T-cell (primary cell): Measurements from ENCODE around the gene ARHGAP12. TPM values are rescaled to one million over a fixed set of nuclear protein-coding genes. Genes with fewer than 3 reads are reported as not detected.

Experiments used
- ATAC-seq, 4 experiments: fragments of 200-7000 bp in 3 of 4; fragments of 150-1000 bp in 1 of 4; cut with Tn5 transposase; replicated peaks in 1 of 4; 1 replicate in 3 of 4; 2 replicates in 1 of 4; pipeline ENCODE4 v1.10.0; 2021; ENCODE audit warnings: moderate library complexity in 3 of 4, mild to moderate bottlenecking in 2 of 4, moderate number of reproducible peaks in 1 of 4
- CTCF ChIA-PET, 2 donors: fragments of 300-600 bp; sonication (Branson Sonifier 250); formaldehyde crosslinking; loops; one replicate each; lab custom pipeline; 2022; ENCODE audit warnings: antibody characterized with exemption in 2 of 2; lab: Charles Lee
- POLR2A ChIA-PET, 2 donors: fragments of 300-600 bp; sonication (Branson Sonifier 250); formaldehyde crosslinking; loops; one replicate each; lab custom pipeline; 2022; ENCODE audit warnings: antibody characterized with exemption in 2 of 2; lab: Charles Lee
- DNase-seq, 35 experiments: peaks; one replicate each; pipeline versions ENCODE4 v3.0.0 to v3.0.0-alpha.2; 2013 to 2023
- H3K27ac ChIP-seq: one replicate; pipeline ENCODE4 v1.5.1; 2013; ENCODE audit warnings: low read length
- H3K27me3 ChIP-seq, 2 experiments: replicated peaks in 1 of 2; 1 replicate in 1 of 2; 2 replicates in 1 of 2; pipeline versions ENCODE4 v1.6.1 to v1.7.0; 2013; ENCODE audit warnings: low read length in 1 of 2, mixed read lengths in 1 of 2; ENCODE audit not compliant: control insufficient read depth in 2 of 2, insufficient read depth in 2 of 2; ENCODE audit errors: extremely low read depth in 1 of 2
- H3K36me3 ChIP-seq, 2 donors: 1 replicate in 1 of 2; 2 replicates in 1 of 2; pipeline versions ENCODE4 v1.6.1 to v1.7.0; 2013; ENCODE audit warnings: low read length in 1 of 2; ENCODE audit not compliant: control insufficient read depth in 2 of 2, insufficient read depth in 1 of 2; ENCODE audit errors: extremely low read depth in 1 of 2
- H3K4me1 ChIP-seq, 2 experiments: 1 replicate in 1 of 2; 2 replicates in 1 of 2; pipeline versions ENCODE4 v1.6.1 to v1.7.0; 2013; ENCODE audit warnings: low read length in 2 of 2, mixed read lengths in 1 of 2; ENCODE audit not compliant: insufficient read depth in 2 of 2, control insufficient read depth in 1 of 2; ENCODE audit errors: extremely low read depth in 1 of 2
- H3K4me3 ChIP-seq, 2 donors: 1 replicate in 1 of 2; 2 replicates in 1 of 2; pipeline versions ENCODE4 v1.5.1 to v1.7.0; 2013; ENCODE audit warnings: mild to moderate bottlenecking in 2 of 2, low read length in 1 of 2, moderate library complexity in 1 of 2; ENCODE audit not compliant: control insufficient read depth in 1 of 2; ENCODE audit errors: extremely low read depth in 1 of 2
- H3K9me3 ChIP-seq: 2 replicates; pipeline ENCODE4 v1.7.0; 2013
- H3K27ac Mint-ChIP-seq, 2 donors: one replicate each; pipeline ENCODE4 v1.8.0; 2020 to 2021; ENCODE audit warnings: mild to moderate bottlenecking in 2 of 2, mixed read lengths in 2 of 2
- H3K27me3 Mint-ChIP-seq, 2 donors: one replicate each; pipeline ENCODE4 v1.8.0; 2021 to 2022; ENCODE audit warnings: mixed read lengths in 2 of 2
- H3K36me3 Mint-ChIP-seq: one replicate; pipeline ENCODE4 v1.8.0; 2021; ENCODE audit warnings: mixed read lengths
- H3K4me1 Mint-ChIP-seq, 3 donors: one replicate each; pipeline ENCODE4 v1.8.0; 2020 to 2022; ENCODE audit warnings: mixed read lengths in 3 of 3, mild to moderate bottlenecking in 1 of 3
- H3K4me3 Mint-ChIP-seq, 3 donors: one replicate each; pipeline ENCODE4 v1.8.0; 2020 to 2022; ENCODE audit warnings: mild to moderate bottlenecking in 3 of 3, mixed read lengths in 3 of 3, moderate library complexity in 3 of 3
- H3K9me3 Mint-ChIP-seq, 3 donors: one replicate each; pipeline ENCODE4 v1.8.0; 2020 to 2022; ENCODE audit warnings: mixed read lengths in 3 of 3
- WGBS: methylation state at CpG from one replicate; pipeline ENCODE4 v1.1.5; 2013; ENCODE audit warnings: missing lambda C conversion rate; ENCODE audit not compliant: insufficient coverage; 5-methylcytosine and 5-hydroxymethylcytosine counted together
- total RNA-seq, 35 experiments: library from RNA in 6 of 35; stranded (reverse) in 6 of 35; fragments of 120-200 nt in 1 of 35; gene quantifications; one replicate each; pipeline versions ENCODE4 v1.2.1 to v1.2.4 and lab custom pipeline; 2013 to 2026

The ARHGAP12 gene
- total RNA-seq, 5 donors from 2014 or later (not counting 1 experiment from before 2014, with no cell fraction given): 19.1 to 24.6 (median 23.0) TPM

- WGBS: under 1% methylated on average over 52 of the region's 58 CpGs
- Mint-ChIP-seq H3K27me3 (no peaks in the 10 kb centered on the region), H3K36me3 (peaks cover 5% of the 10 kb centered on the region), H3K4me1 (peaks cover 54 to 57% (median 57%) of the 10 kb centered on the region in 3 donors), H3K4me3 (peak overlapping the region; percentile 90 to 94 (median 93)), H3K9me3 (no peaks in the 10 kb centered on the region), H3K27ac (peak overlapping the region; percentile 80 to 83)
- peak overlapping the region; percentile 68 to 96 for H3K4me3 ChIP-seq
- CTCF ChIA-PET: interaction anchor here (0.5 to 0.7 kb wide), 4 partner anchors 10 to 1326 kb away, joined by 3 read pairs; no protein-coding TSS in a partner anchor
- peak; percentile 53 to 66 (median 64) for ATAC-seq
- no peaks in the 10 kb centered on the region for H3K9me3 ChIP-seq
- DNase-seq: peak in 34 of 35 experiments; percentile 29 to 73 (median 48)
- POLR2A ChIA-PET: interaction anchor here in 1 of 2 donors (0.7 kb wide), 1 partner anchor 123 kb away, joined by 3 read pairs; no protein-coding TSS in a partner anchor
- H3K27me3 ChIP-seq: no peaks in the 10 kb centered on the region
- no peaks in the 10 kb centered on the region for H3K36me3 ChIP-seq
- H3K27ac ChIP-seq: peak overlapping the region; percentile 21
- H3K4me1 ChIP-seq: peaks cover 7 to 21% of the 10 kb centered on the region in 2 experiments
Observed at GRCh38 chr10:31927884-31928548, 615 bp downstream of the ARHGAP12 start.

- ChIA-PET POLR2A (interaction anchor here in 1 of 2 donors (0.7 kb wide), 1 partner anchor 123 kb away, joined by 3 read pairs; no protein-coding TSS in a partner anchor), CTCF (interaction anchor here (0.5 to 0.7 kb wide), 3 partner anchors 10 to 79 kb away, joined by 3 read pairs; no protein-coding TSS in a partner anchor)
- peak in 2 of 4 experiments; percentile 2 to 7 for ATAC-seq
Observed at GRCh38 chr10:31927565-31927883, 1.1 kb downstream of the ARHGAP12 start.

GRCh38 chr10:31926765-31927564 lies 1.7 kb downstream of the ARHGAP12 start:
- H3K9me3 Mint-ChIP-seq: no peaks in the 10 kb centered on the region
- Histone ChIP-seq H3K4me1 (peaks cover 7 to 22% of the 10 kb centered on the region in 2 experiments), H3K36me3 (no peaks in the 10 kb centered on the region), H3K27me3 (no peaks in the 10 kb centered on the region), H3K9me3 (no peaks in the 10 kb centered on the region), H3K27ac (peak overlapping the region; percentile 21), H3K4me3 (peak overlapping the region; percentile 68 to 96)
- H3K4me3 Mint-ChIP-seq: peak overlapping the region; percentile 90 to 94 (median 93)
- H3K4me1 Mint-ChIP-seq: peaks cover 60 to 66% (median 60%) of the 10 kb centered on the region in 3 donors
- ChIA-PET CTCF (no interaction called here), POLR2A (interaction anchor here in 1 of 2 donors (0.7 kb wide), 1 partner anchor 124 kb away, joined by 3 read pairs; no protein-coding TSS in a partner anchor)
- DNase-seq: peak in 2 of 35 experiments; percentile 3 to 12
- peak overlapping the region; percentile 80 to 83 for H3K27ac Mint-ChIP-seq
- WGBS: 44% methylated on average over 8 of the region's 22 CpGs
- ATAC-seq: no peak
- no peaks in the 10 kb centered on the region for H3K27me3 Mint-ChIP-seq
- H3K36me3 Mint-ChIP-seq: peaks cover 5% of the 10 kb centered on the region

More at GRCh38 chr10:31927565-31927883, 1.1 kb downstream of the ARHGAP12 start:
- Histone ChIP-seq H3K36me3 (no peaks in the 10 kb centered on the region), H3K27ac (peak overlapping the region; percentile 21), H3K9me3 (no peaks in the 10 kb centered on the region), H3K27me3 (no peaks in the 10 kb centered on the region), H3K4me1 (peaks cover 7 to 21% of the 10 kb centered on the region in 2 experiments), H3K4me3 (peak overlapping the region; percentile 68 to 96)
- H3K27me3 Mint-ChIP-seq: no peaks in the 10 kb centered on the region
- H3K36me3 Mint-ChIP-seq: peaks cover 5% of the 10 kb centered on the region
- DNase-seq: peak in 7 of 35 experiments; percentile 2 to 54 (median 18)
- H3K4me3 Mint-ChIP-seq: peak overlapping the region; percentile 90 to 94 (median 93)
- H3K9me3 Mint-ChIP-seq: no peaks in the 10 kb centered on the region
- peaks cover 58 to 61% (median 59%) of the 10 kb centered on the region in 3 donors for H3K4me1 Mint-ChIP-seq
- H3K27ac Mint-ChIP-seq: peak overlapping the region; percentile 80 to 83
- WGBS: 2% methylated on average over 12 of the region's 12 CpGs

GRCh38 chr10:31926160-31926559 lies 2.5 kb downstream of the ARHGAP12 start:
- CTCF ChIA-PET: no interaction called here
- H3K27me3 Mint-ChIP-seq: no peaks in the 10 kb centered on the region

GRCh38 chr10:31924833-31925232 lies 3.8 kb downstream of the ARHGAP12 start:
- no peaks in the 10 kb centered on the region for H3K27me3 Mint-ChIP-seq
- peaks cover 8 to 37% of the 10 kb centered on the region in 2 experiments for H3K4me1 ChIP-seq
- WGBS: no CpG with 5 or more reads among the region's 3 CpGs
- no peak overlapping the region for H3K4me3 ChIP-seq
- peak overlapping the region in 1 of 3 donors; percentile 11 for H3K4me3 Mint-ChIP-seq
- H3K4me1 Mint-ChIP-seq: peaks cover 65 to 73% (median 67%) of the 10 kb centered on the region in 3 donors
- no peaks in the 10 kb centered on the region for H3K9me3 Mint-ChIP-seq
- no peak for ATAC-seq
- POLR2A ChIA-PET: no interaction called here
- no peaks in the 10 kb centered on the region for H3K36me3 ChIP-seq
- peak overlapping the region; percentile 73 to 81 for H3K27ac Mint-ChIP-seq
- no peak for DNase-seq
- no peak overlapping the region for H3K27ac ChIP-seq
- H3K27me3 ChIP-seq: no peaks in the 10 kb centered on the region
- CTCF ChIA-PET: no interaction called here
- H3K9me3 ChIP-seq: no peaks in the 10 kb centered on the region
- peaks cover 5% of the 10 kb centered on the region for H3K36me3 Mint-ChIP-seq

More at GRCh38 chr10:31926160-31926559, 2.5 kb downstream of the ARHGAP12 start:
- Mint-ChIP-seq H3K4me3 (peak overlapping the region in 2 of 3 donors; percentile 22 to 93), H3K27ac (no peak overlapping the region), H3K9me3 (no peaks in the 10 kb centered on the region), H3K4me1 (peaks cover 67 to 73% (median 68%) of the 10 kb centered on the region in 3 donors), H3K36me3 (peaks cover 5% of the 10 kb centered on the region)
- WGBS: no CpG with 5 or more reads among the region's 5 CpGs
- no peak overlapping the region for H3K4me3 ChIP-seq
- no peak overlapping the region for H3K27ac ChIP-seq
- H3K9me3 ChIP-seq: no peaks in the 10 kb centered on the region
- H3K4me1 ChIP-seq: peaks cover 8 to 30% of the 10 kb centered on the region in 2 experiments
- DNase-seq: no peak
- H3K36me3 ChIP-seq: no peaks in the 10 kb centered on the region
- no peak for ATAC-seq
- no peaks in the 10 kb centered on the region for H3K27me3 ChIP-seq
- POLR2A ChIA-PET: interaction anchor here in 1 of 2 donors (0.6 kb wide), 1 partner anchor 389 kb away, joined by 5 read pairs; no protein-coding TSS in a partner anchor

GRCh38 chr10:31923389-31923788 lies 5.2 kb downstream of the ARHGAP12 start:
- Histone ChIP-seq H3K4me3 (no peak overlapping the region), H3K27ac (no peak overlapping the region), H3K27me3 (no peaks in the 10 kb centered on the region), H3K36me3 (no peaks in the 10 kb centered on the region), H3K9me3 (no peaks in the 10 kb centered on the region), H3K4me1 (peaks cover 12 to 34% of the 10 kb centered on the region in 2 experiments)
- Mint-ChIP-seq H3K4me1 (peaks cover 71 to 76% (median 72%) of the 10 kb centered on the region in 3 donors), H3K27ac (no peak overlapping the region), H3K36me3 (peaks cover 5% of the 10 kb centered on the region), H3K27me3 (no peaks in the 10 kb centered on the region), H3K9me3 (no peaks in the 10 kb centered on the region), H3K4me3 (no peak overlapping the region)
- WGBS: no CpG with 5 or more reads among the region's 3 CpGs
- POLR2A ChIA-PET: interaction anchor here in 1 of 2 donors (0.6 kb wide), 1 partner anchor 1219 kb away, joined by 3 read pairs; no protein-coding TSS in a partner anchor
- CTCF ChIA-PET: interaction anchor here in 1 of 2 donors (0.6 kb wide), 1 partner anchor 8 kb away, joined by 3 read pairs; no protein-coding TSS in a partner anchor
- no peak for ATAC-seq
- no peak for DNase-seq
